GM12872 (cell line): ENCODE results near the gene SYP.

Experiments
- TF ChIP-seq, protein P1 (sequence below): IDR thresholded peaks from 3 replicates; pipeline ENCODE4 v1.5.1; 2011; ENCODE audit warnings: low read depth, mild to moderate bottlenecking, low read length, moderate library complexity; ENCODE audit not compliant: insufficient read depth

Gene SYP

GRCh38 chrX:49176421-49177326 is 23.3 kb downstream of the SYP start:
- TF ChIP-seq, protein P1, sequence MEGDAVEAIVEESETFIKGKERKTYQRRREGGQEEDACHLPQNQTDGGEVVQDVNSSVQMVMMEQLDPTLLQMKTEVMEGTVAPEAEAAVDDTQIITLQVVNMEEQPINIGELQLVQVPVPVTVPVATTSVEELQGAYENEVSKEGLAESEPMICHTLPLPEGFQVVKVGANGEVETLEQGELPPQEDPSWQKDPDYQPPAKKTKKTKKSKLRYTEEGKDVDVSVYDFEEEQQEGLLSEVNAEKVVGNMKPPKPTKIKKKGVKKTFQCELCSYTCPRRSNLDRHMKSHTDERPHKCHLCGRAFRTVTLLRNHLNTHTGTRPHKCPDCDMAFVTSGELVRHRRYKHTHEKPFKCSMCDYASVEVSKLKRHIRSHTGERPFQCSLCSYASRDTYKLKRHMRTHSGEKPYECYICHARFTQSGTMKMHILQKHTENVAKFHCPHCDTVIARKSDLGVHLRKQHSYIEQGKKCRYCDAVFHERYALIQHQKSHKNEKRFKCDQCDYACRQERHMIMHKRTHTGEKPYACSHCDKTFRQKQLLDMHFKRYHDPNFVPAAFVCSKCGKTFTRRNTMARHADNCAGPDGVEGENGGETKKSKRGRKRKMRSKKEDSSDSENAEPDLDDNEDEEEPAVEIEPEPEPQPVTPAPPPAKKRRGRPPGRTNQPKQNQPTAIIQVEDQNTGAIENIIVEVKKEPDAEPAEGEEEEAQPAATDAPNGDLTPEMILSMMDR = no peak

DNA sequence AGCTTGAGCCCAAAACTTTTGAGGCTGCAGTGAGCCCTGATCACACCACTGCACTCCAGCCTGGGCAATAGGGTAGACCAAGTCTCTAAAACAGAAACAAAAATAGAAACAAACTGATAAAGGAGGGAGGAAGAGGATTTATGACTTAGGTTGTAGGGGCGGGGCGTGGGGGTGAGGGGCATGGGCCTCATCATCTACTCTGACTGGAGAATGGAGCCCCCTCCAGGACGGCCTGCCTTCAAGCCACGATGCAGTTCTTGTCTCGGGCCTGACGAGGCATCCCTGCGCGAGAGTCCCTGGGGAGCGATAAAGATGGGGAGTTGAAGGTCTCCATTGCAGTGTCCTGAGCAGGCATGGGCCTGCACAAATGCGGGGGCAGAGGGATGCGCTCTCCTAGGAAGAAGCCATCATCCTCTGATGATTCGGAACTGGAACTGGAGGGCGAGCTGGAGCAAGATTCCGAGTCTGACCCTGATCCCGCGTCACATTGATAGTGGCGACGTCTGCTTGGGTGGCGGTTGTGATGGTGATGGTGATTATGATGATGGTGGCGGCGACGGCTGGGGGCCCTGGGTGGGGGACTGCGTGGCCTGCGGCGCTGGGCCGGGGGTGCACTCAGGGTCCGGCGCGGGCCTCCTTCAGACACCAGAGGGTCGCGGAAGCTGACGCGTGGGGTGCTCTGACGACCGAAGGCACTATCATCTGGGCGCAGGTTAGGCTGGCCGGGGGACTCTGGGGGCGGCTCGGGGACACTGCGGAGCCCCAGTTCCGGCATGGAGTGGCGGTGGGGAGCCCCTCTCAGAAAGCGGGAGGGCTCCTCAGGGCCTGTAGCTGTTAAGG is 24.3 kb downstream of the SYP start:
- TF ChIP-seq, protein P1 = no peak

DNA sequence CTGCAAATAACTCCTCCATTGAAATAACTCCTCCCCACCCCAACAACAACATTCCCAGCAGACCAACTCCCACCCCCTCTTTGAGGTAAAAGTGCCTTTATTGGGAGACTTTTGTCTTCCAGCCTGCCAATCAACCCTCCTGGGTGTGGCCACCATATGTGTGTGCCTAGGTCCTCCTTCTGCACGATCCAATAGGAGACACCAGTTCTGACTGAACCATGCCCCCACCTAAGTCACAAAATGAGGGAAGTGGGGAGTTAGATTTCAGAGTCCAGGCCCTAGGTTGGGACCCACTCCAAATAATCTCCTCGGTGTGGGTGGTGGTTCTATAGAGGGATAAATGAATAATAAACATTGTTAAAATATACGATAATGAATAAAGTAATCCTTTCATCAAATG is 25.3 kb downstream of the SYP start:
- TF ChIP-seq, protein P1 = no peak

GRCh38 chrX:49172280-49172780 is 27.7 kb downstream of the SYP start:
- TF ChIP-seq, protein P1 = no peak

DNA sequence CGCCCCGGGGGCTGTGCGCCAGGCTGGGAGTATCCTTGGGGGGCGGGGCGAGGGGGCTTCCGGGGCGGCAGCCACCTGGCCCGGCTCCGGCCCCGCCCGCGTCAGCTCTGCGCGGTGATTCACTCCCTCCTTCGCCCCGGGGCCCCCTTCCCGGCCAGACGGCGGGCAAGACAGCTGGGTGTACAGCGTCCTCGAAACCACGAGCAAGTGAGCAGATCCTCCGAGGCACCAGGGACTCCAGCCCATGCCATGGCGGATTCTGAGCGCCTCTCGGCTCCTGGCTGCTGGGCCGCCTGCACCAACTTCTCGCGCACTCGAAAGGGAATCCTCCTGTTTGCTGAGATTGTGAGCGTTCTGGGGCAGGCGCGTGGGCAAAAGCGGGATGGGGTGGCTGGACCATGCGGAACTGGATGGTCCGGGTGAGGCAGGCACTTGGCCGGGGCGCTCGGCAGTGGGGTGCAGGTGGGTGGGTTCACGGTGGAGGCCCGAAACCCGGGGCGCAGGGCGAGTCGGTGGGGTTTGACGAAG is 28.2 kb downstream of the SYP start, which contains the start of gene PLP2:
Gene PLP2 (plus strand): TSS at position 147 of the 528 bp plus-strand sequence. CDS start 103 bp downstream, at position 250.
- TF ChIP-seq, protein P1 = no peak

GRCh38 chrX:49167740-49168108 is 32.3 kb downstream of the SYP start:
- TF ChIP-seq, protein P1 = no peak
